ENCODE measurements around the gene ACSL4.

Gene ACSL4

GRCh38 chrX:109614951-109615350 is 118.1 kb downstream of the ACSL4 start:
- DNase-seq (ENCODE audit: low read depth in 2 of 2), result no peak

DNA sequence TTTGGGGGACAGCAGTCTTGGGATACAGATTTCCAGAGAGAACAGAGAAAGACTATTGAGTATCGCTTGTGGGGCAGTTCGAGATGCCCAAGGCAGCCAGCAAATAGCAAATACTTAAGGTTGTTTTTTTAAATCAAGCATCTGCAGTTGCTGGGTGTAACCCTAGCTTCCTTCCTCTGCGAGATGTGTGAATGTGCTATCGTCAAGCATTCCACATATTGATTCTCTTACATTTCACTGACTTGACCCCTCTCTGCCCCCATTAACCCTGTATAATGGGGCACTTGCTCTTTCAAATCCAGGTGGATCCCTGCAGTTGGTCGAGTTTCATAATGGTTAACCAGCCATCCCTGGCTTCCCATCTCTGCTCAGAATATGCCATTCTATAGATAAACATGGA is 131.6 kb downstream of the ACSL4 start:
- no peak for DNase-seq (ENCODE audit: low read depth in 2 of 2)

- no peak for DNase-seq (ENCODE audit: low read depth in 2 of 2)
Measured at GRCh38 chrX:109600237-109600651, 132.8 kb downstream of the ACSL4 start.

DNA sequence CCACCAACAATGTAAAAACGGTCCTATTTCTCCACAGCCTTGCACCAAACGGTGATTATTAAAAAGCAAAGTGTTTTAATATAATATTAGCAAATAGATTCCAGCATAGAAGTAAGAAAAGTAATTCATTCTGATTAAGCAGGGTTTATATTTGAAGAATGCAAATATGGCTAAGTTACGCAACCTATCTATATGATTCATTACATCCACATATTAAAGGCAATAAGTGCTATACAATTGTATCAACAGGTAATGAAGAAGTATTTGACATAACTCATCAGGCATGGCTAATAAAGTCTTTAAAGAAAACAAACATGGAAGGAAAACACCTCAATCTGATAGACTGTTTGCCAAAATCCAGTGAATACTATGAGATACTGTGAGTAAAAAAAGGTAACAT is 137.0 kb downstream of the ACSL4 start:
- DNase-seq (ENCODE audit: low read depth in 2 of 2), result no peak

Data from stimulated activated CD4-positive, alpha-beta T cell treated with anti-CD3 and anti-CD28 coated beads, Interleukin-1b, Interleukin-23, amount 100 ng/mL, for 1 hour (primary cell).